ENCODE data around the gene ENO4. TPM values are rescaled to one million over a fixed set of nuclear protein-coding genes. Genes with fewer than 3 reads are reported as not detected.

ENO4 gene
- total RNA-seq, 1 experiment from 2014 or later, result 0.22 TPM

DNA sequence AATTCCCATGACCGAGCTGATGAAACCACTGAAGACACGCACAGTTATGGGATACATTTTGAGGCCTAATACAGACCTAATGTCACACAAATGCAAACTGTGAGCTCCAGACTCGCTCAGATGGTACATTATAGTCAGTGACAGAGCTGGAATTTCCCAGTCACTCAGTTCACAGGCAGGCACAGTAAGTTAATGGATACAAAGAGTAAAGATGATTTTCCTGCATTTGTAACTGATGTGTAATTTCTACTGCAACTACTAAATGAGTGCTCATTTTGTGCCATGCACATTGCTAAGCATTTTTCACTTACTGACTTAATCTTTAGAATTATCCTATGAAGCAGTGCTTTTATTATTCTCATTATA lies 56.5 kb downstream of the ENO4 start:
- no peaks in the 10 kb centered on the region for H3K27me3 ChIP-seq (ENCODE audit: insufficient read depth, low read length)
- no peak overlapping the region for H3K9ac ChIP-seq (ENCODE audit: low read length)
- ATAC-seq, result no peak
- H3K79me2 ChIP-seq (ENCODE audit: insufficient read depth, low read length), result no peaks in the 10 kb centered on the region
- no peak overlapping the region for H2AFZ ChIP-seq (ENCODE audit: low read depth, low read length, poor library complexity, severe bottlenecking)
- no TSS peak for BruUV-seq (replicated peaks)
- RAD21 ChIA-PET (ENCODE audit: low non-redundant PET in 1 of 2, low total read pairs in 2 of 2, uncharacterized antibody in 2 of 2, unreplicated experiment in 2 of 2), result no interaction called here
- intact Hi-C loops (cut with micrococcal nuclease), result no loop called here
- no peak overlapping the region for H3K4me2 ChIP-seq (ENCODE audit: low read length)
- TF ChIP-seq POLR2A (IDR thresholded peaks at IDR 0.05; ENCODE audit: borderline replicate concordance, extremely low read depth, insufficient read depth, insufficient read length) (no peak), CEBPB (IDR thresholded peaks at IDR 0.05; ENCODE audit: low read depth) (no peak), CBX3 (IDR thresholded peaks at IDR 0.05; ENCODE audit: low read depth) (no peak), EGR1 (IDR thresholded peaks at IDR 0.05; ENCODE audit: low read depth) (no peak), SRF (IDR thresholded peaks at IDR 0.05; ENCODE audit: low read depth) (no peak), YY1 (IDR thresholded peaks at IDR 0.05; ENCODE audit: extremely low read depth, insufficient replicate concordance, low read depth, low read length) (no peak), EZH2phosphoT487 (IDR thresholded peaks at IDR 0.05; ENCODE audit: borderline replicate concordance) (no peak), REST (IDR thresholded peaks at IDR 0.05; ENCODE audit: low read depth) (no peak), TCF7L2 (IDR thresholded peaks at IDR 0.05; ENCODE audit: borderline replicate concordance, extremely low read depth, insufficient read depth, insufficient read length) (no peak), SIN3A (IDR thresholded peaks at IDR 0.05; ENCODE audit: low read depth) (no peak), ZNF274 (IDR thresholded peaks at IDR 0.05; ENCODE audit: low read depth, low read length) (no peak), JUND (IDR thresholded peaks at IDR 0.05) (no peak), ZFX (IDR thresholded peaks at IDR 0.05) (no peak), FOSL1 (IDR thresholded peaks at IDR 0.05; ENCODE audit: low read depth) (no peak), SP1 (IDR thresholded peaks at IDR 0.05; ENCODE audit: low read depth) (no peak), RAD21 (IDR thresholded peaks at IDR 0.05; ENCODE audit: low read depth) (no peak)
- TF ChIP-seq, protein P1, sequence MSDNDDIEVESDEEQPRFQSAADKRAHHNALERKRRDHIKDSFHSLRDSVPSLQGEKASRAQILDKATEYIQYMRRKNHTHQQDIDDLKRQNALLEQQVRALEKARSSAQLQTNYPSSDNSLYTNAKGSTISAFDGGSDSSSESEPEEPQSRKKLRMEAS (IDR thresholded peaks at IDR 0.05), result no peak
- TF ChIP-seq, protein P2, sequence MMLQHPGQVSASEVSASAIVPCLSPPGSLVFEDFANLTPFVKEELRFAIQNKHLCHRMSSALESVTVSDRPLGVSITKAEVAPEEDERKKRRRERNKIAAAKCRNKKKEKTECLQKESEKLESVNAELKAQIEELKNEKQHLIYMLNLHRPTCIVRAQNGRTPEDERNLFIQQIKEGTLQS (IDR thresholded peaks at IDR 0.05), result no peak
- H4K20me1 ChIP-seq (ENCODE audit: insufficient read depth), result no peaks in the 10 kb centered on the region
- no peaks in the 10 kb centered on the region for H3K4me1 ChIP-seq (ENCODE audit: control insufficient read depth in 1 of 2, insufficient read depth in 2 of 2, low read length in 2 of 2)
- DNase-seq (ENCODE audit: low read depth, low spot score), result no peak
- peaks cover 19 to 20% of the 10 kb centered on the region in 2 experiments; a peak in 3 of 4 replicates for H3K36me3 ChIP-seq (ENCODE audit: control insufficient read depth in 1 of 2, insufficient read depth in 2 of 2, low read length in 2 of 2)
- H3K9me2 ChIP-seq (ENCODE audit: insufficient read depth), result no peaks in the 10 kb centered on the region
- no peak overlapping the region for H3K4me3 ChIP-seq (replicated peaks in 1 of 2; ENCODE audit: low read depth in 1 of 2, low read length in 2 of 2)
- POLR2A ChIA-PET, result no interaction called here
- H3K9me3 ChIP-seq (ENCODE audit: control insufficient read depth in 1 of 2, insufficient read depth in 1 of 2, low read depth in 1 of 2, low read length in 2 of 2), result no peaks in the 10 kb centered on the region
- CTCF ChIA-PET, result interaction anchor here (0.9 kb wide), 1 partner anchor 14 kb away, joined by 3 read pairs; no protein-coding TSS in a partner anchor
- H3K27ac ChIP-seq (ENCODE audit: low read depth, low read length), result no peak overlapping the region

All from HCT116 (cell line).